Astrocyte (in vitro differentiated cells and primary cell): ENCODE results near the gene KRTAP5-8.

Experiments
- EZH2 ChIP-seq: IDR thresholded peaks from 2 replicates; pipeline ENCODE4 v1.6.1; 2012; ENCODE audit warnings: mild to moderate bottlenecking, low read length, inconsistent platforms; ENCODE audit not compliant: insufficient read depth
- TF ChIP-seq, protein P1 (sequence below): IDR thresholded peaks from 2 replicates; pipeline ENCODE4 v1.5.1; 2011; ENCODE audit warnings: low read depth, mild to moderate bottlenecking, inconsistent platforms, low read length, moderate library complexity; ENCODE audit not compliant: insufficient read depth

- TF ChIP-seq, protein P1, sequence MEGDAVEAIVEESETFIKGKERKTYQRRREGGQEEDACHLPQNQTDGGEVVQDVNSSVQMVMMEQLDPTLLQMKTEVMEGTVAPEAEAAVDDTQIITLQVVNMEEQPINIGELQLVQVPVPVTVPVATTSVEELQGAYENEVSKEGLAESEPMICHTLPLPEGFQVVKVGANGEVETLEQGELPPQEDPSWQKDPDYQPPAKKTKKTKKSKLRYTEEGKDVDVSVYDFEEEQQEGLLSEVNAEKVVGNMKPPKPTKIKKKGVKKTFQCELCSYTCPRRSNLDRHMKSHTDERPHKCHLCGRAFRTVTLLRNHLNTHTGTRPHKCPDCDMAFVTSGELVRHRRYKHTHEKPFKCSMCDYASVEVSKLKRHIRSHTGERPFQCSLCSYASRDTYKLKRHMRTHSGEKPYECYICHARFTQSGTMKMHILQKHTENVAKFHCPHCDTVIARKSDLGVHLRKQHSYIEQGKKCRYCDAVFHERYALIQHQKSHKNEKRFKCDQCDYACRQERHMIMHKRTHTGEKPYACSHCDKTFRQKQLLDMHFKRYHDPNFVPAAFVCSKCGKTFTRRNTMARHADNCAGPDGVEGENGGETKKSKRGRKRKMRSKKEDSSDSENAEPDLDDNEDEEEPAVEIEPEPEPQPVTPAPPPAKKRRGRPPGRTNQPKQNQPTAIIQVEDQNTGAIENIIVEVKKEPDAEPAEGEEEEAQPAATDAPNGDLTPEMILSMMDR, result no peak
- no peak for TF ChIP-seq EZH2
Observed at GRCh38 chr11:71542879-71543777, 5.3 kb downstream of the KRTAP5-8 start.
